Activated naive CD4-positive, alpha-beta T cell treated with anti-CD3 and anti-CD28 coated beads, Interleukin-2, amount 50 U/mL, for 72 hours (primary cell): ENCODE measurements around the gene NTM. TPM values are rescaled to one million over a fixed set of nuclear protein-coding genes. Genes with fewer than 3 reads are reported as not detected.

Experiments used
- ATAC-seq, 2 donors: fragments of 150-1000 bp; cut with Tn5 transposase; 2 replicates each; pipeline ENCODE4 v1.10.0; 2021; ENCODE audit warnings: mild to moderate bottlenecking in 2 of 2, moderate library complexity in 2 of 2
- DNase-seq, 2 donors: peaks; one replicate each; pipeline ENCODE4 v3.0.0; 2021 to 2022; ENCODE audit warnings: low spot score in 2 of 2
- H3K27ac Mint-ChIP-seq, 2 donors: one replicate each; pipeline ENCODE4 v1.8.0; 2022; ENCODE audit warnings: mild to moderate bottlenecking in 2 of 2, mixed read lengths in 2 of 2
- H3K36me3 Mint-ChIP-seq, 2 donors: one replicate each; pipeline ENCODE4 v1.8.0; 2022; ENCODE audit warnings: mixed read lengths in 2 of 2
- H3K9me3 Mint-ChIP-seq, 2 donors: one replicate each; pipeline ENCODE4 v1.8.0; 2022; ENCODE audit warnings: mixed read lengths in 2 of 2
- total RNA-seq, 2 donors: library from RNA; stranded (reverse); gene quantifications; one replicate each; pipeline ENCODE4 v1.2.3, GENCODE V29; 2022

NTM gene
- total RNA-seq, 2 donors from 2014 or later = not detected

- DNase-seq = no peak
- ATAC-seq = no peak
- Mint-ChIP-seq H3K9me3 (peaks cover 3 to 9% of the 10 kb centered on the region in 2 donors), H3K36me3 (no peaks in the 10 kb centered on the region), H3K27ac (no peak overlapping the region)
These were observed 364.5 kb downstream of the NTM start for GRCh38 chr11:131734871-131735270.

GRCh38 chr11:131737357-131737756 is 366.9 kb downstream of the NTM start:
- DNase-seq (no peak), ATAC-seq (no peak)
- Mint-ChIP-seq H3K36me3 (no peaks in the 10 kb centered on the region), H3K27ac (no peak overlapping the region), H3K9me3 (peaks cover 3 to 5% of the 10 kb centered on the region in 2 donors)

- no peaks in the 10 kb centered on the region for H3K36me3 Mint-ChIP-seq
- ATAC-seq (no peak), DNase-seq (no peak)
- H3K27ac Mint-ChIP-seq = no peak overlapping the region
- peaks cover 2 to 5% of the 10 kb centered on the region in 2 donors for H3K9me3 Mint-ChIP-seq
These were observed 368.9 kb downstream of the NTM start for GRCh38 chr11:131739243-131739882.

- no peaks in the 10 kb centered on the region for H3K36me3 Mint-ChIP-seq
- H3K9me3 Mint-ChIP-seq = peaks cover 0 to 5% of the 10 kb centered on the region in 2 donors
- ATAC-seq (no peak), DNase-seq (no peak)
- no peak overlapping the region for H3K27ac Mint-ChIP-seq
These were observed 374.4 kb downstream of the NTM start for GRCh38 chr11:131744847-131745246.

- no peaks in the 10 kb centered on the region for H3K36me3 Mint-ChIP-seq
These were observed 375.0 kb downstream of the NTM start for GRCh38 chr11:131745405-131745804.

GRCh38 chr11:131746201-131746600 is 375.8 kb downstream of the NTM start:
- Mint-ChIP-seq H3K27ac (no peak overlapping the region), H3K9me3 (no peaks in the 10 kb centered on the region), H3K36me3 (no peaks in the 10 kb centered on the region)
- ATAC-seq (no peak), DNase-seq (no peak)

More at GRCh38 chr11:131745405-131745804, 375.0 kb downstream of the NTM start:
- DNase-seq (no peak), ATAC-seq (no peak)
- Mint-ChIP-seq H3K9me3 (peaks cover 0 to 5% of the 10 kb centered on the region in 2 donors), H3K27ac (no peak overlapping the region)

GRCh38 chr11:131748151-131749050 is 378.0 kb downstream of the NTM start:
- H3K36me3 Mint-ChIP-seq = no peaks in the 10 kb centered on the region
- ATAC-seq (peak; percentile 43 to 61), DNase-seq (peak in 1 of 2 donors; percentile 45)
- H3K9me3 Mint-ChIP-seq = peaks cover 0 to 5% of the 10 kb centered on the region in 2 donors
- no peak overlapping the region for H3K27ac Mint-ChIP-seq

GRCh38 chr11:131749101-131749500 is 378.7 kb downstream of the NTM start:
- Mint-ChIP-seq H3K36me3 (no peaks in the 10 kb centered on the region), H3K9me3 (peaks cover 0 to 5% of the 10 kb centered on the region in 2 donors), H3K27ac (no peak overlapping the region)
- no peak for DNase-seq
- no peak for ATAC-seq

GRCh38 chr11:131750152-131750551 is 379.7 kb downstream of the NTM start:
- Mint-ChIP-seq H3K36me3 (no peaks in the 10 kb centered on the region), H3K9me3 (peaks cover 0 to 9% of the 10 kb centered on the region in 2 donors), H3K27ac (no peak overlapping the region)
- no peak for DNase-seq
- ATAC-seq = no peak

- H3K27ac Mint-ChIP-seq = no peak overlapping the region
- H3K9me3 Mint-ChIP-seq = peaks cover 0 to 9% of the 10 kb centered on the region in 2 donors
- H3K36me3 Mint-ChIP-seq = no peaks in the 10 kb centered on the region
- ATAC-seq = no peak
- DNase-seq = no peak
These were observed 380.3 kb downstream of the NTM start for GRCh38 chr11:131750692-131751091.

- Mint-ChIP-seq H3K27ac (no peak overlapping the region), H3K9me3 (peaks cover 0 to 9% of the 10 kb centered on the region in 2 donors), H3K36me3 (no peaks in the 10 kb centered on the region)
- DNase-seq (no peak), ATAC-seq (no peak)
These were observed 384.3 kb downstream of the NTM start for GRCh38 chr11:131754671-131755070.

- ATAC-seq (no peak), DNase-seq (no peak)
- H3K36me3 Mint-ChIP-seq = no peaks in the 10 kb centered on the region
- H3K27ac Mint-ChIP-seq = no peak overlapping the region
- peaks cover 0 to 9% of the 10 kb centered on the region in 2 donors for H3K9me3 Mint-ChIP-seq
These were observed 386.2 kb downstream of the NTM start for GRCh38 chr11:131756479-131757110.

- DNase-seq (no peak), ATAC-seq (no peak)
- Mint-ChIP-seq H3K9me3 (peaks cover 0 to 4% of the 10 kb centered on the region in 2 donors), H3K27ac (no peak overlapping the region), H3K36me3 (no peaks in the 10 kb centered on the region)
These were observed 388.3 kb downstream of the NTM start for GRCh38 chr11:131758726-131759125.

GRCh38 chr11:131759140-131759539 is 388.7 kb downstream of the NTM start:
- no peaks in the 10 kb centered on the region for H3K36me3 Mint-ChIP-seq
- peaks cover 0 to 4% of the 10 kb centered on the region in 2 donors for H3K9me3 Mint-ChIP-seq
- no peak for DNase-seq
- no peak for ATAC-seq
- no peak overlapping the region for H3K27ac Mint-ChIP-seq

GRCh38 chr11:131760091-131761061 is 390.0 kb downstream of the NTM start:
- no peaks in the 10 kb centered on the region for H3K36me3 Mint-ChIP-seq
- DNase-seq = no peak
- no peak for ATAC-seq
- peaks cover 0 to 4% of the 10 kb centered on the region in 2 donors for H3K9me3 Mint-ChIP-seq
- no peak overlapping the region for H3K27ac Mint-ChIP-seq
